Activated CD4-positive, alpha-beta memory T cell treated with anti-CD3 and anti-CD28 coated beads for 36 hours (primary cell): ENCODE measurements around the gene HAPLN3. TPM values are rescaled to one million over a fixed set of nuclear protein-coding genes. Genes with fewer than 3 reads are reported as not detected.

Experiments
- CTCF ChIA-PET: fragments of 350-600 bp; sonication (Branson Sonifier 250); formaldehyde crosslinking; loops from one replicate; lab custom pipeline; 2021; ENCODE audit warnings: antibody characterized with exemption, inconsistent platforms; lab: Charles Lee
- POLR2A ChIA-PET: fragments of 350-600 bp; sonication (Branson Sonifier 250); formaldehyde crosslinking; loops from one replicate; lab custom pipeline; 2021; ENCODE audit warnings: antibody characterized with exemption; lab: Charles Lee
- DNase-seq: peaks from one replicate; pipeline ENCODE4 v3.0.0-alpha.2; 2020
- H3K27ac Mint-ChIP-seq: one replicate; pipeline ENCODE4 v1.8.0; 2021; ENCODE audit warnings: mixed read lengths
- H3K27me3 Mint-ChIP-seq: one replicate; pipeline ENCODE4 v1.8.0; 2021; ENCODE audit warnings: mixed read lengths
- H3K36me3 Mint-ChIP-seq: one replicate; pipeline ENCODE4 v1.8.0; 2021; ENCODE audit warnings: mixed read lengths
- H3K4me1 Mint-ChIP-seq: one replicate; pipeline ENCODE4 v1.8.0; 2021; ENCODE audit warnings: low read depth, mixed read lengths
- H3K4me3 Mint-ChIP-seq: one replicate; pipeline ENCODE4 v1.8.0; 2021; ENCODE audit warnings: mild to moderate bottlenecking, mixed read lengths
- H3K9me3 Mint-ChIP-seq: one replicate; pipeline ENCODE4 v1.8.0; 2021; ENCODE audit warnings: mixed read lengths
- intact Hi-C: fragments of 100-400 bp; cut with micrococcal nuclease; formaldehyde crosslinking; loops from one replicate; pipeline ENCODE4 v1.15.1; 2023
- total RNA-seq, 2 experiments: library from RNA; stranded (reverse); gene quantifications; one replicate each; pipeline ENCODE4 v1.2.3, GENCODE V29; 2021

The HAPLN3 gene
- total RNA-seq, 2 experiments from 2014 or later: 44.7 to 47.1 TPM

DNA sequence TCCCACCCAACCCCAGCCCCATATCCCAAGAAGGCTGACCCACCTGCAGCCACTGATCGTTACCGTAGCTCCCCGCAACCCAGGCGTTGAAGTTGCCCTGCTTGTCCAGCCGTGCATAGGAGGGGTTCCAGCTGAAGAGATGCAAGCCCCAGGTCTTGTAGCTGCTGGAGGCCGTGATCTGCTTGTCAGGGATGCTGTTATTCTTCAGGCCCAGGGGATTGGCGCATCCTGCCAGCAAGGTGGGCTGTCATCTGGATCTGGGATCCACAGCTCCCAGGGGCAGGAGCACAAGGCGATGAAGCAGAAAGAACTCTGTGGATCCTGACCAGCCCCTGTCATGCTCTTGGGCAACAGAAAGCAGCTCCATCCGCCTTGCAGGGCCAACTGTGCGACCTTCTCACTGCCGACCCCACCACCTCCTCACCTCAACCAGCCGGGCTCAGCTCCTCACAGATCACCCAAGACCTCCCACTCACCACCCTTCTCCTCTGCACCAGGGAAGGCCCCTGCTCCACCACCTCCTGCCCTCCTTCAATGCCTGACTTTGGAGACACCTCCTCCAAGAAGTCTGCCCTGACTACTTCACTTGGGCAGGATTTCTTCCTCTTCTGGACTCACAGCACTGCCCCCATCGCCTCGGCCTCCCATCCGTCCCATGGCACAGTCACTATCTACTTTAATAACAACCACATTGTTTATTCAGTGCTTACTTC lies 6.3 kb upstream of the HAPLN3 start:
- H3K4me1 Mint-ChIP-seq: peaks cover 45% of the 10 kb centered on the region
- peaks cover 2% of the 10 kb centered on the region for H3K36me3 Mint-ChIP-seq
- H3K27me3 Mint-ChIP-seq: no peaks in the 10 kb centered on the region
- ChIA-PET CTCF (interaction anchor here (0.7 to 5.5 kb wide), 7 partner anchors 9 to 270 kb away, joined by 3 to 97 read pairs (median 36); partner anchors contain the start of gene HAPLN3), POLR2A (interaction anchor here (0.7 kb wide), 1 partner anchor 10 kb away, joined by 4 read pairs; no protein-coding TSS in a partner anchor)
- no peak overlapping the region for H3K4me3 Mint-ChIP-seq
- H3K9me3 Mint-ChIP-seq: no peaks in the 10 kb centered on the region
- peak overlapping the region; percentile 34 for H3K27ac Mint-ChIP-seq
- intact Hi-C loops: no loop called here
- DNase-seq: no peak

DNA sequence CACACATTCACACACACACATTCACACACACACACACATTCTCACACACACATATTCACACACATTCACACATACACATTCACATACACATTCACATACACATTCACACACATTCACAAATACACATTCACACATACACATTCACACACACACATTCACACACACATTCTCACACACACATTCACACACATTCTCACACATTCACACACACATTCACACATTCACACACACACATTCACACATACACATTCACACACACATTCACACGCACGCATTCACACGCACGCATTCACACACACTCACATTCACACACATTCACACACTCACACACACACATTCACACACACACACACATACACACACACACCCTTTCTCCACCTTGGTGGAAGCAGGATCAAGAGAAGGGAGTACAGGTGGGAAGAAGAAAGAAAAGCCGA lies 5.7 kb upstream of the HAPLN3 start:
- Mint-ChIP-seq H3K4me1 (peaks cover 48% of the 10 kb centered on the region), H3K36me3 (peaks cover 2% of the 10 kb centered on the region), H3K4me3 (no peak overlapping the region), H3K27me3 (no peaks in the 10 kb centered on the region), H3K27ac (no peak overlapping the region), H3K9me3 (no peaks in the 10 kb centered on the region)
- intact Hi-C loops: no loop called here
- no peak for DNase-seq
- ChIA-PET CTCF (interaction anchor here (0.7 to 5.5 kb wide), 3 partner anchors 26 to 122 kb away, joined by 3 to 97 read pairs (median 36); no protein-coding TSS in a partner anchor), POLR2A (no interaction called here)

DNA sequence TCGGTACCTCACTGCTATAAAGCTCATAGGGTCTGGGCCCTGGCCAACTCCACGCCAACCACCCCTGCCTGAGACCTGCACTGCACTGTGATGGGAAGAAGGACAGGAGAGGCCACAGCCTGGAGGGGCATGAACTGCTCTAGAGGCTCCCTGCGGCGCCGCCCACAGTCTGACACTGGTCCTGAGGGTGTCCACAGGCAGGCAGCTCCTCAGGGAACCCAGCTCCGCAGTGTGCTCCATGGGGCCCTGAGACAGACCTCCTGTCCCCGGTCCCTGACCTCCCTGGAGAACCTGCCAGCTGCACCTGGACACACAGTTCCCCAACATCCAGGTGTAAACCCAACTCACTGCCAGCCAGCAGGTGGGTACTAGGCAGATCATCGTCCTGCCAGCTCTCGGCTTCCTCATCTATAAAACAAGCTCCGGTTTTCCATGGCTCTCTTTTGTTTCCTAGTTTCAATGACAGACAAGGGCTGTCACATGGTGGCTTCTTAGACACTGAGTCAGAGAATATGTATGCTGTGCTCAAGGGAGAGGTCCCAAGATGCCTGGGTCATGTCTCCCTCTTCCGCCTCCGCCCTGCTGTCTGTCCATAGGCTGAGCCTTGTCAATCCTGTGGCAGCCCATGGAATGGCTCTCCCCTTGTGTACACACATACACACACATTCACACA lies 5.1 kb upstream of the HAPLN3 start:
- H3K9me3 Mint-ChIP-seq: no peaks in the 10 kb centered on the region
- no peak overlapping the region for H3K4me3 Mint-ChIP-seq
- CTCF ChIA-PET: interaction anchor here (0.7 kb wide), 1 partner anchor 26 kb away, joined by 3 read pairs; no protein-coding TSS in a partner anchor
- no peak overlapping the region for H3K27ac Mint-ChIP-seq
- no peak for DNase-seq
- peaks cover 52% of the 10 kb centered on the region for H3K4me1 Mint-ChIP-seq
- H3K27me3 Mint-ChIP-seq: no peaks in the 10 kb centered on the region
- intact Hi-C loops: no loop called here
- peaks cover 2% of the 10 kb centered on the region for H3K36me3 Mint-ChIP-seq
- POLR2A ChIA-PET: no interaction called here

DNA sequence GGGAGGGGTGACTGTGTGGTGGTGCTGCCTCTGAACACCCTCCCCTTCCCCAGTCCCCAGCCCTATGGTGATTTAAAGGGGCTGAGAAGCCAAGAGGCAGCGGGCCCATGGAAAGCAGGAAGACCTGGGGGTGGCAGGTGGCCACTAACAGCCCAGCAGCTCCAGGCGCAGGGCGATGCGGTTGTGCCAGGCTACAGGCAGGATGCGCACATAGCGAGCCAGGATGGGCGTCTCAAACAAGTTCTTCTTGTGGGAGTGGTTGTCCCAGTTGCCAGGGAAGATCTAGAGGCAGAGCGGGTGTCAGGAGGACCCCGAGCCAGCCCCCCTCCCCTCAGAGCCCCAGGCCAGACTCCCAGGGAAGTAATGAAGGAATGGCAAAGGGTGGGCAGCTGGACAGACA lies 3.9 kb upstream of the HAPLN3 start:
- intact Hi-C loops: loop anchor here (10.0 kb wide), 1 partner anchor 346 kb away; the partner anchor contains the start of gene FANCI
- Mint-ChIP-seq H3K9me3 (no peaks in the 10 kb centered on the region), H3K4me3 (no peak overlapping the region), H3K4me1 (peaks cover 44% of the 10 kb centered on the region), H3K36me3 (peaks cover 2% of the 10 kb centered on the region), H3K27ac (no peak overlapping the region), H3K27me3 (no peaks in the 10 kb centered on the region)
- CTCF ChIA-PET: no interaction called here
- DNase-seq: no peak
- POLR2A ChIA-PET: no interaction called here

DNA sequence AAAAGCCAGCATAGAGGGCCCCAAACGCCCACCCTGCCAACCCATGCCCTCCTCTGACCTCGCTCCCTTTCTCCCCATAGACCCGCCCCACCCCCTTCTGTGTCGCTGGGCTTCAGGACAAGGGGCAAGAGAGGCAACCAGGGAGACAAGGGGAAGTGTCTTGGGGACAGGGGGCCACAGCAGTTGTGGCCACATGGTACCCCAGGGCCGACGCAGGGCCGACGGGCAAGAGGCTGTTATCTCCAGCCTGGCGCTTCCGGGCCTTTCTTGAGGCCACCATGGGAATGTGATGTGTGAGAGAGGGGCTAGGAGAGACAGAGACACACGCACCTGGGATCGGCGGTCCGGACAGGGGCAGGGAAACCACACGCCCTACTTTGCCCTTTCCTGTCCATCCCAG lies 3.4 kb upstream of the HAPLN3 start:
- ChIA-PET CTCF (interaction anchor here (2.4 kb wide), 1 partner anchor 273 kb away, joined by 7 read pairs; no protein-coding TSS in a partner anchor), POLR2A (interaction anchor here (0.6 kb wide), 1 partner anchor 22 kb away, joined by 3 read pairs; no protein-coding TSS in a partner anchor)
- H3K27me3 Mint-ChIP-seq: no peaks in the 10 kb centered on the region
- no peak for DNase-seq
- intact Hi-C loops: loop anchor here (10.0 kb wide), 1 partner anchor 346 kb away; the partner anchor contains the start of gene FANCI
- H3K9me3 Mint-ChIP-seq: no peaks in the 10 kb centered on the region
- H3K36me3 Mint-ChIP-seq: peaks cover 2% of the 10 kb centered on the region
- H3K27ac Mint-ChIP-seq: no peak overlapping the region
- H3K4me3 Mint-ChIP-seq: no peak overlapping the region
- peaks cover 44% of the 10 kb centered on the region for H3K4me1 Mint-ChIP-seq

DNA sequence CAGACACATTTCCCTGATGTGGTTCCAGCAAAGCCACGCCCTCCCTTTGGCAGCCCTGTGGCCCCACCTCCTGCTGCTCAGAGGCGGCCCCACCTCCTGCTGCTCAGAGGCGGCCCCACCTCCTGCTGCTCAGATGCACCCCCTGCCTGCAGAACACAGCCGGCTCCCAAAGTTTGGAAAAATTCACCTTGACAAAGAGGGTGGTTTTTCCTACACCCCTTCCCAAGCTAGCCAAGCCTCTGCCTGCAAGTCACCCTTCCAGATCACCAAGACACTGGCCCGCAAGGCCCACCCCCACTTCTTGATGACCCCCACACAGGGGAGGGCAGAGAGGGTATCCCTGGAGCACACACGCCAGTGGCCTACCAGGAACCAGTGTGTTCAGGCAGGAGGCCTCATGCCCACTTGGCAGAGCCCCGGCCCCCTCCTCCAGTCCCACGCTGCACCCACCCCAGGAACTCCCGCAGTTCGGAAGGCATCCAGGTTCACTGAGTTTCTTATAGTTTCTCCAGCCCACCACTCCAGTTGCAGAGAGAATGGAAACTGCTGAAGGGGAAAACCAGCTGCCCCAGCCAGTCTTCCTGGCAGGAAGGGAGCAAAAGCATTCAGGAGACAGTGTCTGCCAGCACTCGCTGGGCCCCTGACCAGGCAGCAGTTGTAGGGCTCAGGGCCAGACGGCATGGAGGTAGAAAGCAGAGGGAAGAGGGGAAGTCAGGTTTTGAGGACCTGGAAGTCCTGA lies 2.3 kb upstream of the HAPLN3 start:
- peaks cover 41% of the 10 kb centered on the region for H3K4me1 Mint-ChIP-seq
- peak; percentile 78 for DNase-seq
- no peak overlapping the region for H3K27ac Mint-ChIP-seq
- no peak overlapping the region for H3K4me3 Mint-ChIP-seq
- H3K36me3 Mint-ChIP-seq: peaks cover 4% of the 10 kb centered on the region
- ChIA-PET CTCF (interaction anchor here (0.7 to 2.4 kb wide), 4 partner anchors 11 to 274 kb away, joined by 3 to 7 read pairs (median 4); no protein-coding TSS in a partner anchor), POLR2A (no interaction called here)
- no peaks in the 10 kb centered on the region for H3K27me3 Mint-ChIP-seq
- intact Hi-C loops: loop anchor here (10.0 kb wide), 1 partner anchor 347 kb away; the partner anchor contains the start of gene FANCI
- no peaks in the 10 kb centered on the region for H3K9me3 Mint-ChIP-seq

DNA sequence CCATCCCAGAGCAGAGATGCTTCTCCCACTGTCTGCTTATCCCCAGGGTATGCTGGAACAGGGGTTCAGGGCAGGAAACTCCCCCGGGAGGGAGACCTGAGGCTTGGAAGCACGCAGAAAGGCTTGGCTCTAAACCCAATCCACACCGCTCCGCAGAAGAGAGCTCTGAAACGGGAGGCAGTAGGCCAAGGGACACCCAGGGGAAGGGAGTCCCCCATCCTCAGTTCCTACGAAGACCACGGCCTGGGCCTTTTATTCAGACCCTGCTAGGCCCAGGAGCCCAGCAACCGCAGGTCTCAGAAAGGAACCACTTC lies 1.8 kb upstream of the HAPLN3 start:
- ChIA-PET CTCF (interaction anchor here (0.7 to 2.4 kb wide), 5 partner anchors 8 to 275 kb away, joined by 3 to 7 read pairs (median 4); no protein-coding TSS in a partner anchor), POLR2A (no interaction called here)
- Mint-ChIP-seq H3K27me3 (no peaks in the 10 kb centered on the region), H3K36me3 (peaks cover 4% of the 10 kb centered on the region), H3K4me3 (no peak overlapping the region), H3K27ac (no peak overlapping the region), H3K9me3 (no peaks in the 10 kb centered on the region), H3K4me1 (peaks cover 37% of the 10 kb centered on the region)
- intact Hi-C loops: loop anchor here (10.0 kb wide), 1 partner anchor 348 kb away; the partner anchor contains the start of gene FANCI
- DNase-seq: no peak

DNA sequence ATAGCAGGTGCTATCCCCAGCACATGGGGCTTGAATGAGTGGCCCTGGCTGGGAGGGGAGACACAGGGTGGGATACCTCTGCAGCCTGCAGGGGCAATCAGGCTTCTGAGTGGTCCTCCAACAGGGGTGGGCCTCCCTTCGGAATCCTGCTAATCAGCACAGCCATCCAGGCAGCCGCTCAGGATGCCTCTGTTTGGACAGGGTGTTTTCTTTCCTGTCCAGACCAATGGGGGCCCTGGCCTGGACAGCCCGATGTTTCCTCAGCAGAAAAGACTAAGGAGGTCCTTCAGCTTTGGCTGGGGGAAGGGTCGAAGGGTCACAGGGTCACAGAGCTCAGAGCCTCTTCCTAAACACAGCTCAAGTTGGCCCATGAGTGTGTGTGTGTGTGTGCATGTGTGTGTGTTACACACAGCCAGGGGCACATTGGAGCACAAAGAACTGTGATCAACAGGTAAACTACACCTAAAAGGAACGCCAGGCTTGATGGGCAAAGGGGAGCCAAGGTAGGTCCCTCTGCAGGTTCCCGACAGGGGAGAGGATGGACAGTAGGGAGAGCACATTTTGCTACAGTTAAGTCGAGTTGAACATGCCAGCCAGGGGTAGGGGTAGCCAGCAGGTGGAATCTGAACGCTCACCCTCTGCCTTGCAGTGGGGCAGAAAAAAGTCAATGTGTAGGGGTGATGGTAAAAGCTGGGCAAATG lies 1.1 kb upstream of the HAPLN3 start:
- no peaks in the 10 kb centered on the region for H3K27me3 Mint-ChIP-seq
- peaks cover 32% of the 10 kb centered on the region for H3K4me1 Mint-ChIP-seq
- no peak for DNase-seq
- no peak overlapping the region for H3K4me3 Mint-ChIP-seq
- ChIA-PET CTCF (interaction anchor here (0.7 to 2.4 kb wide), 6 partner anchors 8 to 275 kb away, joined by 3 to 7 read pairs (median 4); no protein-coding TSS in a partner anchor), POLR2A (interaction anchor here (1.7 kb wide), 1 partner anchor 429 kb away, joined by 3 read pairs; the partner anchor contains the start of genes MRPL46 and MRPS11)
- no peak overlapping the region for H3K27ac Mint-ChIP-seq
- intact Hi-C loops: loop anchor here (10.0 kb wide), 1 partner anchor 348 kb away; the partner anchor contains the start of gene FANCI
- H3K9me3 Mint-ChIP-seq: no peaks in the 10 kb centered on the region
- H3K36me3 Mint-ChIP-seq: peaks cover 2% of the 10 kb centered on the region

DNA sequence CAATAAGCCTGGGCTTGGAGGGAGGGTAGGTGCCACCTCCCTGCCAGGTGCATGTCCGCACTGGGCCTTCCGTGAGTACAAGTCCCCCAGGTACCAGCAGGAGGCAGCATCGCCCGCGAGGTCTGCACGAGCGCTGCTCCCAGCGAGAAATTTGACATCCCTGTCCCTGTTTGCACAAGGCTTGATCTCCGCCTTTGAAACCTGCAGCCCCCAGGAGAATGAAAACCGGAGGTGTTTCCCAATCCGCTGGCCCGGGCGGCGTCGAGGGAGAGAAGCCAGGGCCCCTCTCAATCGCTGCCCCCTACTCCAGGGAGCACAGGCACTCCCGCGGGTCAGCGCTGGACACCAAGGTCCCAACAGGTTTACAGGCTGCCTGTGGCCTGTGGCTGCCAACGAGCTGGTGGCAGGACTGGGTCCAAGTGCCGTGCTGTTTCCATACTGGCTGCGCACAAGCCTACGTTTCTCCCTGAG lies 961 bp downstream of the HAPLN3 start:
- H3K4me1 Mint-ChIP-seq: peaks cover 32% of the 10 kb centered on the region
- H3K9me3 Mint-ChIP-seq: no peaks in the 10 kb centered on the region
- H3K27me3 Mint-ChIP-seq: no peaks in the 10 kb centered on the region
- ChIA-PET CTCF (interaction anchor here (0.6 to 5.9 kb wide), 8 partner anchors 10 to 256 kb away, joined by 3 to 70 read pairs (median 5); partner anchors contain the start of gene ISG20), POLR2A (interaction anchor here (0.8 to 1.7 kb wide), 2 partner anchors 10 to 416 kb away, joined by 3 to 4 read pairs; no protein-coding TSS in a partner anchor)
- peaks cover 2% of the 10 kb centered on the region for H3K36me3 Mint-ChIP-seq
- intact Hi-C loops: loop anchor here (1.0 to 10.0 kb wide), 4 partner anchors 123 to 350 kb away; partner anchors contain the start of gene FANCI
- H3K4me3 Mint-ChIP-seq: peak overlapping the region; percentile 76
- DNase-seq: peak; percentile 92
- peak overlapping the region; percentile 53 for H3K27ac Mint-ChIP-seq

DNA sequence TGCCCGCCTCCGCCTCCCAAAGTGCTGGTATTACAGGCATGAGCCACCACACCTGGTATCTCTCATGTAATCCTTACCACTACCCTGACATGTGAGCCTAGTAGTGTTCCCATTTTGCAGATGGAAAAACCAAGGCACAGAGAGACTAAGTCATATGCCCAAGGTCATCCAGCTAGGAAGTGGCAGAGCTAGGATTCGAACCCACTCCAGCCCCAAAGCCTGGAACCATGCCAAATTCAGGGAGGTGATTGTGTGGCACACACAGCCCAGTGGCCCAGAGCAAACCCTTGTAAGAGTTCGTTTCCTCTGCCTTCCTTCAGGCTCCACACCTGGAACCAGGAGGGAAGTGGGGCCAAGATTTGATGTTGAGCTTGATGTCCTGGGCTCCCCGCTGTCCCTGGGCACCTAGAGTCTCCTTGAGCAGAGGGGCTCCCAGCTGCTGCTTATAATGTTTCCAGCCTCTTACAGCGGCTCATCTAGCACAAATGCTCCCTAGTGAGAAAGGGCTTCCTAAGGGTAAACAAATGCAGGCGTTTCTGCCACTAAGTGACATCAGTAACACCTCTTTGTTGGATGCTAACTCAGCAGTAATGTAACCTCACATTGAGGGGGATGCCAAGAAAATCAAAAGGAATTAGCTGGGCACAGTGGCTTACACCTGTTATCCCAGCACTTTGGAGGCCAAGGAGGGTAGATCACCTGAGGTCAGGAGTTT lies 3.6 kb downstream of the HAPLN3 start:
- H3K9me3 Mint-ChIP-seq: no peaks in the 10 kb centered on the region
- CTCF ChIA-PET: interaction anchor here (0.8 to 5.9 kb wide), 5 partner anchors 11 to 126 kb away, joined by 3 to 70 read pairs (median 4); no protein-coding TSS in a partner anchor
- H3K4me3 Mint-ChIP-seq: no peak overlapping the region
- no peak for DNase-seq
- POLR2A ChIA-PET: interaction anchor here (0.6 to 0.9 kb wide), 2 partner anchors 11 to 271 kb away, joined by 3 to 4 read pairs; partner anchors contain the start of gene AEN
- peaks cover 2% of the 10 kb centered on the region for H3K36me3 Mint-ChIP-seq
- intact Hi-C loops: loop anchor here (10.0 kb wide), 1 partner anchor 353 kb away; the partner anchor contains the start of gene FANCI
- H3K27ac Mint-ChIP-seq: no peak overlapping the region
- peaks cover 23% of the 10 kb centered on the region for H3K4me1 Mint-ChIP-seq
- no peaks in the 10 kb centered on the region for H3K27me3 Mint-ChIP-seq
